Activated CD4-positive, alpha-beta T cell treated with anti-CD3 and anti-CD28 coated beads, Interleukin-2, amount 10 ng/mL, durations not matched to agents 24 days and 14 days (primary cell): Measurements from ENCODE around the gene DPF1. TPM values are rescaled to one million over a fixed set of nuclear protein-coding genes. Genes with fewer than 3 reads are reported as not detected.
"Not testable (repeated sequence)": the region's sequence is repeated elsewhere in the genome, so short reads cannot be mapped to it uniquely, and the experiment has no call there.

Source experiments
- DNase-seq: peaks from one replicate; pipeline ENCODE4 v3.0.0; 2022
- H3K27ac Mint-ChIP-seq: one replicate; pipeline ENCODE4 v1.8.0; 2022; ENCODE audit warnings: mild to moderate bottlenecking, mixed read lengths
- H3K27me3 Mint-ChIP-seq: one replicate; pipeline ENCODE4 v1.8.0; 2022; ENCODE audit warnings: mixed read lengths
- H3K36me3 Mint-ChIP-seq: one replicate; pipeline ENCODE4 v1.8.0; 2022; ENCODE audit warnings: low read depth, mild to moderate bottlenecking, mixed read lengths
- H3K4me1 Mint-ChIP-seq: one replicate; pipeline ENCODE4 v1.8.0; 2021; ENCODE audit warnings: mixed read lengths
- H3K4me3 Mint-ChIP-seq: one replicate; pipeline ENCODE4 v1.8.0; 2022; ENCODE audit warnings: mild to moderate bottlenecking, moderate library complexity, mixed read lengths
- H3K9me3 Mint-ChIP-seq: one replicate; pipeline ENCODE4 v1.8.0; 2021; ENCODE audit warnings: mixed read lengths
- intact Hi-C: fragments of 100-400 bp; cut with micrococcal nuclease; formaldehyde crosslinking; loops from one replicate; pipeline ENCODE4 v1.15.1; 2023
- total RNA-seq: library from RNA; stranded (reverse); gene quantifications from 2 replicates; pipeline ENCODE4 v1.2.3, GENCODE V29; 2022

DPF1 gene
- total RNA-seq, 1 donor from 2014 or later, result 2.0 TPM

- peaks cover 31% of the 10 kb centered on the region for H3K4me1 Mint-ChIP-seq
- intact Hi-C loops, H3K27me3 Mint-ChIP-seq, H3K27ac Mint-ChIP-seq, DNase-seq, H3K9me3 Mint-ChIP-seq, H3K36me3 Mint-ChIP-seq, H3K4me3 Mint-ChIP-seq: not testable (repeated sequence)
Observed at GRCh38 chr19:38261942-38262341, 37.9 kb upstream of the DPF1 start.

- H3K4me3 Mint-ChIP-seq, result peak overlapping the region; percentile 89
- H3K27ac Mint-ChIP-seq, result peak overlapping the region; percentile 80
- H3K9me3 Mint-ChIP-seq, result no peaks in the 10 kb centered on the region
- H3K36me3 Mint-ChIP-seq, result peaks cover 6% of the 10 kb centered on the region
- peak; percentile 66 for DNase-seq
- H3K27me3 Mint-ChIP-seq, result peaks cover 12% of the 10 kb centered on the region
- H3K4me1 Mint-ChIP-seq, result peaks cover 28% of the 10 kb centered on the region
- intact Hi-C loops, result loop anchor here (1.0 kb wide), 1 partner anchor 9 kb away; the partner anchor contains the start of gene SPINT2
Observed at GRCh38 chr19:38255383-38256014, 31.5 kb upstream of the DPF1 start.

GRCh38 chr19:38253788-38254187 is 29.8 kb upstream of the DPF1 start:
- DNase-seq, result no peak
- Mint-ChIP-seq H3K27ac (peak overlapping the region; percentile 71), H3K4me3 (peak overlapping the region; percentile 58), H3K27me3 (peaks cover 12% of the 10 kb centered on the region), H3K4me1 (peaks cover 26% of the 10 kb centered on the region), H3K36me3 (peaks cover 6% of the 10 kb centered on the region), H3K9me3 (no peaks in the 10 kb centered on the region)
- intact Hi-C loops, result no loop called here

- Mint-ChIP-seq H3K27me3 (peaks cover 12% of the 10 kb centered on the region), H3K9me3 (no peaks in the 10 kb centered on the region), H3K4me3 (peak overlapping the region; percentile 58), H3K36me3 (peaks cover 6% of the 10 kb centered on the region), H3K4me1 (peaks cover 26% of the 10 kb centered on the region), H3K27ac (peak overlapping the region; percentile 71)
- intact Hi-C loops, result no loop called here
- DNase-seq, result peak; percentile 78
Observed at GRCh38 chr19:38252941-38253691, 29.1 kb upstream of the DPF1 start.

- peaks cover 26% of the 10 kb centered on the region for H3K4me1 Mint-ChIP-seq
- no peaks in the 10 kb centered on the region for H3K9me3 Mint-ChIP-seq
- H3K27me3 Mint-ChIP-seq, result peaks cover 12% of the 10 kb centered on the region
- intact Hi-C loops, result no loop called here
- H3K4me3 Mint-ChIP-seq, result peak overlapping the region; percentile 58
- DNase-seq, result no peak
- H3K27ac Mint-ChIP-seq, result peak overlapping the region; percentile 63
- peaks cover 6% of the 10 kb centered on the region for H3K36me3 Mint-ChIP-seq
Observed at GRCh38 chr19:38252385-38252784, 28.4 kb upstream of the DPF1 start.

- H3K36me3 Mint-ChIP-seq, result peaks cover 6% of the 10 kb centered on the region
- peaks cover 7% of the 10 kb centered on the region for H3K27me3 Mint-ChIP-seq
- no peaks in the 10 kb centered on the region for H3K9me3 Mint-ChIP-seq
- H3K27ac Mint-ChIP-seq, result peak overlapping the region; percentile 77
- H3K4me1 Mint-ChIP-seq, result peaks cover 22% of the 10 kb centered on the region
- DNase-seq, result no peak
- intact Hi-C loops, result no loop called here
- H3K4me3 Mint-ChIP-seq, result peak overlapping the region; percentile 58
Observed at GRCh38 chr19:38251564-38252051, 27.6 kb upstream of the DPF1 start.

GRCh38 chr19:38250821-38251563 is 27.0 kb upstream of the DPF1 start:
- Mint-ChIP-seq H3K4me3 (peak overlapping the region; percentile 58), H3K4me1 (peaks cover 24% of the 10 kb centered on the region), H3K27me3 (peaks cover 7% of the 10 kb centered on the region), H3K9me3 (no peaks in the 10 kb centered on the region), H3K27ac (no peak overlapping the region), H3K36me3 (peaks cover 6% of the 10 kb centered on the region)
- no peak for DNase-seq
- intact Hi-C loops, result no loop called here

GRCh38 chr19:38250428-38250820 is 26.4 kb upstream of the DPF1 start:
- Mint-ChIP-seq H3K27ac (no peak overlapping the region), H3K4me1 (peaks cover 21% of the 10 kb centered on the region), H3K4me3 (no peak overlapping the region), H3K27me3 (peaks cover 4% of the 10 kb centered on the region), H3K9me3 (no peaks in the 10 kb centered on the region), H3K36me3 (peaks cover 3% of the 10 kb centered on the region)
- intact Hi-C loops, result no loop called here
- DNase-seq, result no peak

- Mint-ChIP-seq H3K4me1 (peaks cover 19% of the 10 kb centered on the region), H3K27ac (no peak overlapping the region), H3K27me3 (no peaks in the 10 kb centered on the region), H3K36me3 (peaks cover 3% of the 10 kb centered on the region), H3K4me3 (no peak overlapping the region), H3K9me3 (no peaks in the 10 kb centered on the region)
- intact Hi-C loops, result no loop called here
- no peak for DNase-seq
Observed at GRCh38 chr19:38248421-38248820, 24.4 kb upstream of the DPF1 start.

- Mint-ChIP-seq H3K4me1 (peaks cover 19% of the 10 kb centered on the region), H3K27ac (no peak overlapping the region), H3K27me3 (no peaks in the 10 kb centered on the region), H3K4me3 (no peak overlapping the region), H3K36me3 (peaks cover 3% of the 10 kb centered on the region), H3K9me3 (no peaks in the 10 kb centered on the region)
- intact Hi-C loops, result no loop called here
- DNase-seq, result no peak
Observed at GRCh38 chr19:38247734-38248268, 23.8 kb upstream of the DPF1 start.

GRCh38 chr19:38247126-38247525 is 23.1 kb upstream of the DPF1 start:
- no peaks in the 10 kb centered on the region for H3K9me3 Mint-ChIP-seq
- H3K4me3 Mint-ChIP-seq, result no peak overlapping the region
- H3K36me3 Mint-ChIP-seq, result peaks cover 3% of the 10 kb centered on the region
- DNase-seq, result no peak
- H3K27me3 Mint-ChIP-seq, result no peaks in the 10 kb centered on the region
- no peak overlapping the region for H3K27ac Mint-ChIP-seq
- intact Hi-C loops, result no loop called here
- H3K4me1 Mint-ChIP-seq, result peaks cover 16% of the 10 kb centered on the region

GRCh38 chr19:38245826-38246498 is 21.9 kb upstream of the DPF1 start:
- DNase-seq, result no peak
- intact Hi-C loops, result no loop called here
- H3K4me3 Mint-ChIP-seq, result no peak overlapping the region
- H3K9me3 Mint-ChIP-seq, result no peaks in the 10 kb centered on the region
- no peaks in the 10 kb centered on the region for H3K27me3 Mint-ChIP-seq
- H3K27ac Mint-ChIP-seq, result no peak overlapping the region
- peaks cover 10% of the 10 kb centered on the region for H3K4me1 Mint-ChIP-seq
- no peaks in the 10 kb centered on the region for H3K36me3 Mint-ChIP-seq

GRCh38 chr19:38243279-38243673 is 19.3 kb upstream of the DPF1 start:
- H3K9me3 Mint-ChIP-seq, result no peaks in the 10 kb centered on the region
- peaks cover 2% of the 10 kb centered on the region for H3K27me3 Mint-ChIP-seq
- intact Hi-C loops, result loop anchor here (5.0 kb wide), 1 partner anchor 74 kb away; the partner anchor contains the start of genes KCNK6 and YIF1B
- H3K4me3 Mint-ChIP-seq, result peak overlapping the region; percentile 72
- no peaks in the 10 kb centered on the region for H3K36me3 Mint-ChIP-seq
- peaks cover 10% of the 10 kb centered on the region for H3K4me1 Mint-ChIP-seq
- DNase-seq, result no peak
- H3K27ac Mint-ChIP-seq, result peak overlapping the region; percentile 86
